A549 treated with dexamethasone at 1 μM for 4 hours (cell line): ENCODE results near the gene GNL2. TPM values are rescaled to one million over a fixed set of nuclear protein-coding genes. Genes with fewer than 3 reads are reported as not detected.

Experiments used
- total RNA-seq: library from RNA; stranded (reverse); fragments of 200-300 nt; extraction: Qiagen RNA extraction; gene quantifications from 5 replicates; pipeline ENCODE4 v1.2.3, GENCODE V29; 2022

GNL2 gene
- 61.7 to 65.8 TPM (median 65.0 TPM) in 5 replicates for total RNA-seq

DNA sequence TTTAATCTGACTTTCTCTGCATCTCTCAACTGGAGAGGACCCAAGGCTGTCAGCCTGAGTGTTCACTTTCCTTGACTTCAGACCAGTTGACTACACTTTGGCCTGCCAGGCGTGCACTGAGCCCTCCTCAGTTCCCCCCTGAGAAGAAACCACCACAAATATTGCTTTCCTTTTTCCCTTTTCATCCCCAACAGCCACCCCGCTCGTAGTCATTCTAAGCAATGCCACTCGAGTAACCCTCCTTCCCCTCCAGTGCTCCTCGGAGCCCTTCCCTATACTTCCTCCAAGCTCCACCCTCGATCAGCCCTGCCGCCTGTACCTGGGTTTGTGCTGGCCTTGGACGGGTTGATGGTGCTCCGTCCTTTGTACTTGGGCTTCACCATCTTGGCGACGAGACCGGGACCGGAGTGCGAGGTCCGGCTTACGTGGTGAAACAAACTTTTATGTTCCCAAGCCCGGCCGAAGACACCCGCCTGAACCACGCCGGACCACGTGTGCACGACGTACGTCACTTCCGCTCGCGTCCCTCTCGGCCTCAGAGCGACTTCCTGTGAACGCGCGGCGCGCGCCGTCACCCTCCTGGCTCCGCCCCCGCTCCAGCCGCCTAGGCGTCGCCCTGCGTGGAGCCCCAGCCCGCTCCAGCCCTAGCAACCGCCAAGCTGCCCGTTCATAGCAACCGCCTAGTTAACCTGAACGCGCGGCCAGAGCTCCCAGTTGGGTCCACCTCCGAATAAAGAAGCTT is at the start of gene GNL2:
Gene GNL2 (minus strand): TSS at position 498 of the 742 bp plus-strand sequence. CDS start 115 bp downstream, at position 383.

DNA sequence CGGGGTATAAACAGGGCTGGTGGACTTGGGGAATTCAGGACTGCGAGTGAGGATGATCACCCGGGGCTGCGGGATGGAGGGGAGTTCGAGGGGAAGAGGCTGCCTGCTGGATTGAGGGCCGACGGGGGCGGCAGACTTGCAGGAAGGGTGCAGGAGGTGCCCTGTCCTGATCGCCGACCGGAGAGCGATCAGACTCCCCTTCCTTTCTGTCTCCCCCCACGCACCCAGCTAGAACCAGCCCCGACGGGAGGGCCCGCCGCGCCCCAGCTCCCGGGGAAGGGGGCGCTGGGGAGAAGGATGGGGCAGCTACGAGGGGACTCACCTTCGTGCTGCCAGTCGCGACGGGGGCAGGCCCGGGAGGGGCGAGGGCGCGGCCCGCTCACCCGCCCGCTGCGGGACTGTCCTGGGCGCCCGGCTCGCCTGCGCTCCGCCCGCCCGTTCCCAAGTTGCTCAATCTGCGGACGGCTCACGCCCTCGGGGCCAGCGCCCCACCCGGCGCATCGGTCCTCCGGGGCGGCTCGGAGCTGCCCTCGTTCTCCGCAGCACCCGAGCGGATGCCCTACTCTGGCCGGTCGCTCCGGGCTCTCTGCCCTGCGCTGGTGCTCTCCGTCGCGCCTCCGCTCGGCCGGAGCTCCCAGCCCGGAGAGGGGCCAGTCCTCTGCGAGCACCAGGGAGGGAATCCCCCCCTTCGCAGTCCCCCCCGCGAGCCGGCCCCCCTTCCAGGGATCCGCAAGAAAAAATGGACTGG is 38.7 kb upstream of the GNL2 start, which contains the start of gene RSPO1:
Gene RSPO1 (minus strand): TSS at position 649 of the 748 bp plus-strand sequence. CDS start 5,231 bp downstream, outside the sequence.

DNA sequence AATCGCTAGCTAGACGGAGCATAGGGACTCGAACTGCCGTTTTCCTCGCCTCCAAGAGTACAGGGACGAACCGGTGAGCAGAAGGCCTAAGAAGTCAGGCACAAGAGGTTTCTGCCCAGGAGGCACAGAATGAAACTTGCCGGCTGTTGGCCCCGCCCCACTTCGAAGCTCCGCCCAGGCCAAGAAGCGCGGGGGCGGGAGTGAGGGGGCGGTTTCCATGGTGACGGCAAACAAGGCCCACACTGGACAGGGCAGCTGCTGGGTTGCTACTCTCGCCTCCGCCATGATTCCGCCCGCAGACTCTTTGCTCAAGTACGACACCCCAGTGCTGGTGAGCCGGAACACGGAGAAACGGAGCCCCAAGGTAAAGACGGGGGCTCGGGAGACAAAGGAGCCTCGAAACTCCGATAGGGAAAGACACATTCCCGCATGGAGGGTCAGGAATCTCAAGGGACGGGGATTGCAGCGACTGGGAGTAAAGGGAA is 39.0 kb downstream of the GNL2 start, which contains the start of gene DNALI1:
Gene DNALI1 (plus strand): TSS at position 229 of the 485 bp plus-strand sequence. CDS start 55 bp downstream, at position 284.

DNA sequence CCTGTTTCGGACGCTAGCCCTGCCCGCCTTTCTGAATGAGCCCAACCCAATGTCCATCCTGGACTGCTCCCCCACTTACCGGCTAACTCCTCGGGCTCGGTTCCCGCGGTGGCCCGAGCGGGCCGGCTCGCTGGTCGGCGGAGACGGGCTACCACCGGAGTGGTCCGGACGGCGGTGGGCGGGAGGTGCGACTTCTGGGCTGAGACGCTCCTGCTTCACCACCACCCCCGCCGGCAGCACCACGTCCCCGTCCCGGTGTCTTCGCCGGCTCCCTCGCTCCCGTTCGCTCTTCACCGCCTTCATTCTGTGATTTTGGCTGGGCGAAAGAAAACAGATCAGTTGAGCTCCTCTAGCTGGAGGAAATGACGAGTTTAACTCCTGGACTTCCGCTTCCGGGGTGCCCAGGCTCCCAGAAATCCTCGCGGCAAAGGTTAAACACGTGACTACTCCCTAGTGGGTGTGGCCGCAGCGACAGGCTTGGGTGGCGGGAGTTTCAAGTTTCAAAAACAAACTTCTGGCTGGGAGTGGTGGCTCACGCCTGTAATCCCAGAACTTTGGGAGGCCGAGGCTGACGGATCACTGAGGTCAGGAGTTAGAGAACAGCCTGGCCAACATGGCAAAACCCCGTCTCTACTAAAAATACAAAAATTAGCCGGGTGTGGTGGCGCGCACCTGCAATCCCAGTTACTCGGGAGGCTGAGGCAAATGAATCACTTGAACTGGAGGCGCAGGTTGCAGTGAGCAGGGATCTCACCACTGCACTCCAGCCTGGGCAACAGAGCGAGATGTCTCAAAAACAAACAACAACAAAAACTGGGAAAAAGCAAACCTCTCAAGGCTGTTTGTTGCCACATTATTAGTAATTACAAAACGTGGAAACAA is 41.6 kb downstream of the GNL2 start, which contains the start of gene SNIP1:
Gene SNIP1 (minus strand): TSS at position 367 of the 882 bp plus-strand sequence. CDS start 64 bp downstream, at position 303.

Other genes starting within 250 kb of the GNL2 start
- gene ZC3H12A, start 121.4 kb downstream of the GNL2 start, total RNA-seq: 32.0 to 54.9 TPM (median 50.7 TPM) in 5 replicates
- gene MEAF6, start 81.2 kb downstream of the GNL2 start, total RNA-seq: 59.9 to 75.1 TPM (median 61.7 TPM) in 5 replicates
- 11.7 to 17.3 TPM (median 14.4 TPM) in 5 replicates for gene SNIP1, start 41.6 kb downstream of the GNL2 start, total RNA-seq
- 0.02 to 0.27 TPM (median 0.05 TPM) in 3 of 5 replicates, not detected in the others for gene DNALI1, start 39.0 kb downstream of the GNL2 start, total RNA-seq
- gene RSPO1, start 39.0 kb upstream of the GNL2 start, total RNA-seq: 0.10 to 0.15 TPM (median 0.11 TPM) in 5 replicates
- 44.5 to 49.4 TPM (median 45.8 TPM) in 5 replicates for gene CDCA8, start 96.6 kb upstream of the GNL2 start, total RNA-seq
- 0.98 to 2.3 TPM (median 1.2 TPM) in 5 replicates for gene EPHA10, start 169.2 kb upstream of the GNL2 start, total RNA-seq
- 20.6 to 26.6 TPM (median 26.3 TPM) in 5 replicates for gene MANEAL, start 197.9 kb upstream of the GNL2 start, total RNA-seq
- 35.9 to 53.8 TPM (median 48.8 TPM) in 5 replicates for gene C1orf122, start 211.9 kb upstream of the GNL2 start, total RNA-seq
- gene YRDC, start 212.3 kb upstream of the GNL2 start, total RNA-seq: 12.4 to 16.3 TPM (median 14.8 TPM) in 5 replicates